Osteoblast (primary cell): ENCODE results near the gene TLE2. TPM values are rescaled to one million over a fixed set of nuclear protein-coding genes. Genes with fewer than 3 reads are reported as not detected.
A peak's percentile ranks its signal among the peaks of the same experiment; 100 is the strongest.

ENCODE experiments used
- DNase-seq: peaks from one replicate; pipeline ENCODE4 v3.0.0; 2011; ENCODE audit warnings: low spot score, mixed read lengths; ENCODE audit not compliant: insufficient read length; ENCODE audit errors: missing footprints
- H2AFZ ChIP-seq: 2 replicates; pipeline ENCODE4 v1.6.0; 2011; ENCODE audit warnings: mild to moderate bottlenecking, low read length
- H3K27ac ChIP-seq: 2 replicates; pipeline ENCODE4 v1.5.1; 2011; ENCODE audit warnings: mild to moderate bottlenecking, low read depth, low read length, moderate library complexity
- H3K27me3 ChIP-seq: 2 replicates; pipeline ENCODE4 v1.6.0; 2012; ENCODE audit warnings: mild to moderate bottlenecking, control low read depth, inconsistent platforms, low read length, moderate library complexity; ENCODE audit not compliant: insufficient read depth
- H3K36me3 ChIP-seq: 2 replicates; pipeline ENCODE4 v1.5.1; 2011; ENCODE audit warnings: mild to moderate bottlenecking, low read length, control low read depth, moderate library complexity; ENCODE audit not compliant: insufficient read depth
- H3K4me1 ChIP-seq: 2 replicates; pipeline ENCODE4 v1.5.1; 2011; ENCODE audit warnings: mild to moderate bottlenecking, low read length, control low read depth, moderate library complexity; ENCODE audit not compliant: insufficient read depth
- H3K4me2 ChIP-seq: 2 replicates; pipeline ENCODE4 v1.6.0; 2011; ENCODE audit warnings: mild to moderate bottlenecking, low read length; ENCODE audit not compliant: insufficient read depth
- H3K4me3 ChIP-seq: fragments of 200-600 bp; sonication (generic); 3 replicates; pipeline ENCODE4 v1.5.1; 2012; ENCODE audit warnings: mild to moderate bottlenecking, low read length, inconsistent platforms; ENCODE audit not compliant: insufficient read depth
- H3K79me2 ChIP-seq: 2 replicates; pipeline ENCODE4 v1.6.0; 2012; ENCODE audit warnings: mild to moderate bottlenecking, low read length, control low read depth, inconsistent platforms; ENCODE audit not compliant: insufficient read depth
- H3K9me3 ChIP-seq: 2 replicates; pipeline ENCODE4 v1.5.1; 2011; ENCODE audit warnings: low read depth, low read length, control low read depth
- H4K20me1 ChIP-seq: 2 replicates; pipeline ENCODE4 v1.6.0; 2012; ENCODE audit warnings: mild to moderate bottlenecking, low read length, control low read depth; ENCODE audit not compliant: insufficient read depth
- total RNA-seq: library from RNA; depleted of rRNA; stranded (reverse); fragments of >200 nt; gene quantifications from 2 replicates; pipeline ENCODE4 v1.2.3, GENCODE V29; 2012
- TF ChIP-seq, protein P1 (sequence below): IDR thresholded peaks from 2 replicates; pipeline ENCODE4 v1.5.1; 2011; ENCODE audit warnings: mild to moderate bottlenecking, low read depth, low read length, moderate library complexity; ENCODE audit errors: extremely low read depth

TLE2 gene
- total RNA-seq, 1 donor, result 5.1 TPM

DNA sequence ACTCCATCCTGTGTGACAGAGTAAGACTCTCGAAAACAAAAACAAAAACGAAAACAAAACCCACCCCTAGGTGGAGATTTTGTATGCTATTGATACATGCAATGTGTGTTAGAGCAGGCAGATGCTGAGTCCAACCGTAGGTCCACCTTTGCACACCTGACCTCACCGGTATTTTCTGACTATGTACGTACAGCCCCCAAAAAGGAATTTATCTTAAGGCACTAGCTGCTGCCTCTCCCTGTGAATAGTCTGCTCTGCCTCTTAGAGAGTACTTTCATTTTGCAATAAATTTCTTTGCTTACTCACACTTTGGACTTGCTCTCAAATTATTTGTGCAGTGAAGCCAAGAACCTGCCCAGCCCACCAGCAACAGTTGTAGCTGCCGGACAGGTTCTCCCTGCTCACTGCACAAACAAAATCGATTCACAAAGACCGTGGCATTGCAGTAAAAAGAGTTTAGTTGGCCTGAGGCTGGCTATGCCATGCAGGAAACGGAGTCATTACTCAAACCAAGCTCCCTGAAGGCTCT, 76.1 kb downstream of the TLE2 start:
- H4K20me1 ChIP-seq, result no peaks in the 10 kb centered on the region
- H3K9me3 ChIP-seq, result no peaks in the 10 kb centered on the region
- peak; percentile 44 for DNase-seq
- peaks cover 12% of the 10 kb centered on the region for H3K4me1 ChIP-seq
- H3K4me2 ChIP-seq, result peak overlapping the region; percentile 85
- no peaks in the 10 kb centered on the region for H3K27me3 ChIP-seq
- peak overlapping the region; percentile 61 for H3K4me3 ChIP-seq
- TF ChIP-seq, protein P1, sequence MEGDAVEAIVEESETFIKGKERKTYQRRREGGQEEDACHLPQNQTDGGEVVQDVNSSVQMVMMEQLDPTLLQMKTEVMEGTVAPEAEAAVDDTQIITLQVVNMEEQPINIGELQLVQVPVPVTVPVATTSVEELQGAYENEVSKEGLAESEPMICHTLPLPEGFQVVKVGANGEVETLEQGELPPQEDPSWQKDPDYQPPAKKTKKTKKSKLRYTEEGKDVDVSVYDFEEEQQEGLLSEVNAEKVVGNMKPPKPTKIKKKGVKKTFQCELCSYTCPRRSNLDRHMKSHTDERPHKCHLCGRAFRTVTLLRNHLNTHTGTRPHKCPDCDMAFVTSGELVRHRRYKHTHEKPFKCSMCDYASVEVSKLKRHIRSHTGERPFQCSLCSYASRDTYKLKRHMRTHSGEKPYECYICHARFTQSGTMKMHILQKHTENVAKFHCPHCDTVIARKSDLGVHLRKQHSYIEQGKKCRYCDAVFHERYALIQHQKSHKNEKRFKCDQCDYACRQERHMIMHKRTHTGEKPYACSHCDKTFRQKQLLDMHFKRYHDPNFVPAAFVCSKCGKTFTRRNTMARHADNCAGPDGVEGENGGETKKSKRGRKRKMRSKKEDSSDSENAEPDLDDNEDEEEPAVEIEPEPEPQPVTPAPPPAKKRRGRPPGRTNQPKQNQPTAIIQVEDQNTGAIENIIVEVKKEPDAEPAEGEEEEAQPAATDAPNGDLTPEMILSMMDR, result no peak
- peaks cover 14% of the 10 kb centered on the region for H3K79me2 ChIP-seq
- H2AFZ ChIP-seq, result peak overlapping the region; percentile 78
- H3K27ac ChIP-seq, result no peak overlapping the region
- no peaks in the 10 kb centered on the region for H3K36me3 ChIP-seq

DNA sequence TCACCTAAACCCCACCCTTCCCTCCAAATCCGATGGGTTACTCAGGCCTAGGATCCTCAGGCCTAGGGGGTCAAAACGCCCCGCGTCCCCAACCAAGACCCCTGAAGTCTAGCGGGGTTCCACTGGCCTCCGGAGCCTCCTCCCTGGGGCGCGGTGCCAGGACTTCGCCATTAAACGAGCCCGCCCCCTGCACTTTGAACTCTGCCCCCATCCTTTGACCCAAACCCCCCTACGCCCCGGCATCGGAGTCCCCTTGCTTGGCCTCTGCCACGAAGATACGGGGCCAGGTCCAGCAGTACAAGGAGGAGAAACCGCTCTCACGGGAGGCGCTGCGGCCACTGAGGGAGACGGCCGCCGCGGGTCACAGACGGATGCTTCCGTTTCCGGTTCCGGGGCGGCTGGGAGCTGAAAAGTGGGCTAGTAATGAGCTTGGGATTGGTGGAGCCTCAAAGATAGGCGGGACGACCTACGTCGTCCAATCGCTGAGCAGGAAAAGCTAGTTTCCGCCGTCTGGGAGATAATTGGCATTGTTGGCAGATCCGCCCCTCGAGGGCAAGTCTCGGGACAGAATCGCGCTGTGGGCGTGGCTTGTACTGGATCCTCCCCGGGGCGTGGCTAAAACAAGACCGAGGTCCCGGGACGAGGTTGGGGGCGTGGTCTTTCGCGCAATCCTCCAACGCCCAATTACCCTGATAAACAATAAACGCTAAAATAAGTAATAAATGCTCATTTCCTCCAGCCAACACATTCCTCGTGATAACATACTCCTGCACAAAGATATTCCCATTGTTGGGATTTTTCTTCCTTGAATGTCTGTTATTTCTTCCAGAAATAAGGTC, 78.6 kb downstream of the TLE2 start:
- H3K4me1 ChIP-seq, result peaks cover 12% of the 10 kb centered on the region
- peak overlapping the region; percentile 75 for H3K27ac ChIP-seq
- H4K20me1 ChIP-seq, result no peaks in the 10 kb centered on the region
- peak overlapping the region; percentile 90 for H3K4me3 ChIP-seq
- H3K9me3 ChIP-seq, result no peaks in the 10 kb centered on the region
- peaks cover 14% of the 10 kb centered on the region for H3K79me2 ChIP-seq
- no peaks in the 10 kb centered on the region for H3K36me3 ChIP-seq
- TF ChIP-seq, protein P1, result no peak
- no peaks in the 10 kb centered on the region for H3K27me3 ChIP-seq
- DNase-seq, result peak; percentile 99
- H3K4me2 ChIP-seq, result peak overlapping the region; percentile 94
- H2AFZ ChIP-seq, result peak overlapping the region; percentile 71

DNA sequence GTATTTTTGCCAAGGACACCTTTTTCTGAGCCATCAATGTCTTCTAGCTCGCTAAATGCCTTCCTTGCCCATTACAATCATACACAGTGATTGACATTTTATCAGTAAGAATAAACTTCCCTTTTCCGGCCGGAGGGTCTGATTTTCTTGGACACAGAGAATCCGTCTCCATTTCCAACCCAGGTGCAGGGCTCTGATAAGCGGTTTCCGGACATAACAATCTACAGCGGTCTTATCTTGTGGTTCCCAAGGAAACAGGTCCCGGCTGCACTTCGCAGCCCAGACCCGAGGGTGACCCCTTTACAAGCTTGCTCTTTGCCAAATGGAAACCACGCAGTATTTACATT, 79.2 kb downstream of the TLE2 start:
- Histone ChIP-seq H3K79me2 (peaks cover 14% of the 10 kb centered on the region), H3K4me1 (peaks cover 12% of the 10 kb centered on the region), H3K4me3 (peak overlapping the region; percentile 90), H3K27me3 (no peaks in the 10 kb centered on the region), H3K4me2 (peak overlapping the region; percentile 94), H2AFZ (peak overlapping the region; percentile 71), H3K36me3 (no peaks in the 10 kb centered on the region), H4K20me1 (no peaks in the 10 kb centered on the region), H3K9me3 (no peaks in the 10 kb centered on the region), H3K27ac (peak overlapping the region; percentile 75)
- peak; percentile 68 for DNase-seq
- TF ChIP-seq, protein P1, result no peak

Other genes starting within 250 kb of the TLE2 start
- 35.9 and 38.7 TPM in 2 replicates for gene SGTA, start 246.0 kb downstream of the TLE2 start, total RNA-seq
- 45.6 and 49.5 TPM in 2 replicates for gene THOP1, start 243.8 kb downstream of the TLE2 start, total RNA-seq
- gene ZNF554, start 209.4 kb downstream of the TLE2 start, total RNA-seq, result 5.6 and 5.8 TPM in 2 replicates
- gene ZNF555, start 187.8 kb downstream of the TLE2 start, total RNA-seq, result 6.2 and 8.0 TPM in 2 replicates
- not detected in 2 replicates for gene ZNF556, start 161.9 kb downstream of the TLE2 start, total RNA-seq
- gene ZNF57, start 128.4 kb downstream of the TLE2 start, total RNA-seq, result 5.4 and 6.5 TPM in 2 replicates
- gene ZNF77, start 84.3 kb downstream of the TLE2 start, total RNA-seq, result 3.5 and 5.8 TPM in 2 replicates
- under 0.01 and 0.72 TPM in 2 replicates for gene TLE6, start 51.7 kb downstream of the TLE2 start, total RNA-seq
- gene TLE5, start 33.2 kb upstream of the TLE2 start, total RNA-seq, result 209 and 211 TPM in 2 replicates
- 73.7 and 74.2 TPM in 2 replicates for gene GNA11, start 65.1 kb upstream of the TLE2 start, total RNA-seq
- 0.36 TPM in 1 of 2 replicates, not detected in the other for gene GNA15, start 106.8 kb upstream of the TLE2 start, total RNA-seq
- gene S1PR4, start 149.5 kb upstream of the TLE2 start, total RNA-seq, result not detected in 2 replicates
- gene NCLN, start 156.7 kb upstream of the TLE2 start, total RNA-seq, result 37.7 and 39.4 TPM in 2 replicates
- gene CELF5, start 195.4 kb upstream of the TLE2 start, total RNA-seq, result not detected in 2 replicates